Fibroblast of gingiva (primary cell): ENCODE data around the gene DISP2.
A peak's percentile ranks its signal among the peaks of the same experiment; 100 is the strongest.

Source experiments
- DNase-seq: peaks from one replicate; pipeline ENCODE4 v3.0.0-alpha.2; 2011; ENCODE audit warnings: low read depth

Gene DISP2

GRCh38 chr15:40357723-40358470, at the start of gene DISP2:
DISP2 (plus strand) TSS chr15:40358219; CDS start chr15:40358322, 103 bp downstream.
- peak; percentile 64 for DNase-seq

- no peak for DNase-seq
Measured at GRCh38 chr15:40309344-40309862, 48.6 kb upstream of the DISP2 start.

GRCh38 chr15:40310001-40310959, 47.7 kb upstream of the DISP2 start:
- DNase-seq: no peak

- no peak for DNase-seq
Measured at GRCh38 chr15:40310993-40311392, 47.0 kb upstream of the DISP2 start.

- no peak for DNase-seq
Measured at GRCh38 chr15:40312370-40313158, 45.5 kb upstream of the DISP2 start.

GRCh38 chr15:40313531-40314398, 44.3 kb upstream of the DISP2 start:
- no peak for DNase-seq

GRCh38 chr15:40314723-40315276, 43.2 kb upstream of the DISP2 start:
- DNase-seq: peak; percentile 55

GRCh38 chr15:40316931-40317330, 41.1 kb upstream of the DISP2 start:
- DNase-seq: no peak

- DNase-seq: no peak
Measured at GRCh38 chr15:40317580-40317979, 40.4 kb upstream of the DISP2 start.

- DNase-seq: no peak
Measured at GRCh38 chr15:40320409-40320808, 37.6 kb upstream of the DISP2 start.

- peak; percentile 62 for DNase-seq
Measured at GRCh38 chr15:40320931-40321371, 37.1 kb upstream of the DISP2 start.

- DNase-seq: no peak
Measured at GRCh38 chr15:40322531-40323238, 35.3 kb upstream of the DISP2 start.

- DNase-seq: peak; percentile 91
Measured at GRCh38 chr15:40323239-40323952, 34.6 kb upstream of the DISP2 start, which contains the start of gene INAFM2. INAFM2 (plus strand) TSS chr15:40323692; CDS start chr15:40324056, 364 bp downstream.

- no peak for DNase-seq
Measured at GRCh38 chr15:40323953-40324937, 33.8 kb upstream of the DISP2 start.

GRCh38 chr15:40325188-40325587, 32.8 kb upstream of the DISP2 start:
- DNase-seq: no peak

GRCh38 chr15:40325700-40326099, 32.3 kb upstream of the DISP2 start:
- DNase-seq: no peak

- DNase-seq: no peak
Measured at GRCh38 chr15:40327457-40327856, 30.6 kb upstream of the DISP2 start.

GRCh38 chr15:40328176-40328575, 29.8 kb upstream of the DISP2 start:
- DNase-seq: peak; percentile 21
